Body of pancreas (tissue), 4 donors: ENCODE results near the gene ZNF277.

Experiments
- CTCF ChIP-seq, 7 experiments: fragments of 450-650 bp in 4 of 7; fragments of 200-600 bp in 3 of 7; sonication (generic) in 3 of 7; IDR thresholded peaks; one replicate each; pipeline ENCODE4 v1.5.1; 2016 to 2019; ENCODE audit warnings: antibody characterized with exemption in 7 of 7
- POLR2A ChIP-seq, 3 donors: fragments of 450-650 bp; IDR thresholded peaks; one replicate each; pipeline ENCODE4 v1.6.1; 2016; ENCODE audit warnings: antibody characterized with exemption in 3 of 3, mild to moderate bottlenecking in 2 of 3

- TF ChIP-seq CTCF (IDR thresholded peaks at IDR 0.05) (no peak), POLR2A (IDR thresholded peaks at IDR 0.05) (no peak)
Measured at GRCh38 chr7:112362731-112363131, 156.2 kb downstream of the ZNF277 start.
